Small intestine (tissue), 7 donors: Measurements from ENCODE around the gene EPC1. TPM values are rescaled to one million over a fixed set of nuclear protein-coding genes. Genes with fewer than 3 reads are reported as not detected.
"Not testable (repeated sequence)": the region's sequence is repeated elsewhere in the genome, so short reads cannot be mapped to it uniquely, and the experiment has no call there.

Source experiments
- DNase-seq, 2 donors: peaks; one replicate each; pipeline versions ENCODE4 v3.0.0 to v3.0.0-alpha.2; 2013
- FAIRE-seq: peaks from 2 replicates; lab custom pipeline; 2012; peaks lifted over from hg19 to GRCh38; lab: Jason Lieb, UNC
- H3K27ac ChIP-seq, 3 donors: one replicate each; pipeline ENCODE4 v1.5.1; 2013; ENCODE audit warnings: low read length in 2 of 3, mild to moderate bottlenecking in 2 of 3, control low read depth in 1 of 3, inconsistent platforms in 1 of 3, low read depth in 1 of 3, moderate library complexity in 1 of 3
- H3K27me3 ChIP-seq, 3 donors: one replicate each; pipeline ENCODE4 v1.6.1; 2013; ENCODE audit warnings: low read length in 3 of 3, inconsistent platforms in 1 of 3; ENCODE audit not compliant: control insufficient read depth in 3 of 3, insufficient read depth in 3 of 3
- H3K36me3 ChIP-seq, 3 donors: one replicate each; pipeline ENCODE4 v1.6.1; 2013; ENCODE audit warnings: low read length in 3 of 3, inconsistent platforms in 1 of 3, low read depth in 1 of 3, mild to moderate bottlenecking in 1 of 3, moderate library complexity in 1 of 3; ENCODE audit not compliant: control insufficient read depth in 3 of 3, insufficient read depth in 2 of 3
- H3K4me1 ChIP-seq, 3 donors: one replicate each; pipeline ENCODE4 v1.6.1; 2013; ENCODE audit warnings: low read length in 2 of 3, inconsistent platforms in 1 of 3, low read depth in 1 of 3, mild to moderate bottlenecking in 1 of 3, moderate library complexity in 1 of 3; ENCODE audit not compliant: control insufficient read depth in 3 of 3, insufficient read depth in 2 of 3
- H3K4me3 ChIP-seq, 3 donors: one replicate each; pipeline ENCODE4 v1.5.1; 2013; ENCODE audit warnings: low read length in 3 of 3, control low read depth in 1 of 3, inconsistent platforms in 1 of 3, low read depth in 1 of 3, mild to moderate bottlenecking in 1 of 3, moderate library complexity in 1 of 3
- H3K9me3 ChIP-seq, 2 donors: one replicate each; pipeline ENCODE4 v1.6.1; 2013; ENCODE audit warnings: low read depth in 1 of 2, low read length in 1 of 2; ENCODE audit not compliant: control insufficient read depth in 2 of 2, insufficient read depth in 1 of 2
- WGBS, 3 donors: extraction: QIAGEN DNeasy Blood & Tissue Kit; methylation state at CpG; one replicate each; pipeline ENCODE4 v1.1.7; 2013; 5-methylcytosine and 5-hydroxymethylcytosine counted together
- polyA plus RNA-seq, 4 donors: library from polyadenylated mRNA; stranded (reverse) in 3 of 4; unstranded in 1 of 4; fragments of 200-250 nt in 3 of 4; fragments of 120-200 nt in 1 of 4; gene quantifications; one replicate each; pipeline versions ENCODE4 v1.2.1 to v1.2.3, GENCODE V29; 2013
- donor health status: healthy with polysubstance abuse.
- donor health status: control.
- donor health status: control.
- donor health status: Bipolar disorder and iron deficiency.
- donor health status: healthy.

Gene EPC1
- polyA plus RNA-seq, 4 donors, result 12.8 to 42.6 (median 13.3) TPM

DNA sequence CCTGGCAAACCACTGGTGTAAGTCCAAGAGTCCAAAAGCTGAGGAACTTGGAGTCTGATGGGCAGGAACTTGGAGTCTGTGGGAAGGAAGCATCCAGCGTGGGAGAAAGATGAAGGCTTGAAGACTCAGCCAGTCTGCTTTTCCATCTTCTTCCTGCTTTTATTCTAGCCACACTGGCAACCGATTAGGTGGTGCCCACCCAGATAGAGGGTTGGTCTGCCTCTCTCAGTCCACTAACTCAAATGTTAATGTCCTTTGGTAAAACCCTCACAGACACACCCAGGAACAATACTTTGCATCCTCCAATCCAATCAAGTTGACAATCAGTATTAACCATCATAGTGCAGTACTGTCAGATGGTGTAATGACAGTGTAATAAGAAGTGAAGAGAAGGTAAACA is 119.2 kb downstream of the EPC1 start:
- Histone ChIP-seq H3K4me3 (no peak overlapping the region), H3K27ac (no peak overlapping the region), H3K4me1 (no peaks in the 10 kb centered on the region), H3K9me3 (peaks cover 0 to 4% of the 10 kb centered on the region in 2 donors), H3K27me3 (no peaks in the 10 kb centered on the region), H3K36me3 (no peaks in the 10 kb centered on the region)
- DNase-seq (no peak), FAIRE-seq (no peak)
- WGBS, 3 donors, result 44 to 61% (median 45%) methylated on average over 2 of the region's 2 CpGs

DNA sequence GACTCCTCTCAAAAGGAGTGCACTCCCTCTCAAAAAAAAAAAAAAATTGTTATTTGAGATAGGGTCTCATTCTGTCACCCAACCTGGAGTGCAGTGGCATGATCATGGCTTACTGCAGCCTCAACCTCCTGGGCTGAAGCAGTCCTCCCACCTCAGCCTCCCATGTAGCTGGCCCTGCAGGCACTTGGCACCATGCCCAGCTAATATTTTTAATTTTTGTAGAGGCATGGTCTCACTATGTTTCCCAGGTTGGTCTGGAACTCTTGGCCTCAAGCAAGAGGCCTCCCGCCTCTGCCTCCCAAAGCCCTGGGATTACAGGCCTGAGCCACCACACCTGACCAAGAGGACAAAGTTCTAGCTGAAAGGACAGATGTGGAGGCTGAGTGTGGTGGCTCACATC is 120.3 kb downstream of the EPC1 start:
- 96 to 100% (median 100%) methylated on average over 1 of the region's 1 CpG for WGBS, 3 donors

GRCh38 chr10:32225976-32226375 is 121.0 kb downstream of the EPC1 start:
- no peaks in the 10 kb centered on the region for H3K4me1 ChIP-seq
- no peaks in the 10 kb centered on the region for H3K36me3 ChIP-seq
- H3K9me3 ChIP-seq, result peaks cover 0 to 4% of the 10 kb centered on the region in 2 donors
- FAIRE-seq (no peak), DNase-seq (no peak)
- 82 to 86% (median 85%) methylated on average over 8 of the region's 8 CpGs for WGBS, 3 donors
- no peak overlapping the region for H3K27ac ChIP-seq
- H3K4me3 ChIP-seq, result no peak overlapping the region
- no peaks in the 10 kb centered on the region for H3K27me3 ChIP-seq

More for the DNA sequence above, 120.3 kb downstream of the EPC1 start:
- no peak overlapping the region for H3K27ac ChIP-seq
- peaks cover 0 to 4% of the 10 kb centered on the region in 2 donors for H3K9me3 ChIP-seq
- no peak for FAIRE-seq
- no peak overlapping the region for H3K4me3 ChIP-seq
- no peak for DNase-seq
- H3K36me3 ChIP-seq, result no peaks in the 10 kb centered on the region
- H3K27me3 ChIP-seq, result no peaks in the 10 kb centered on the region
- no peaks in the 10 kb centered on the region for H3K4me1 ChIP-seq

DNA sequence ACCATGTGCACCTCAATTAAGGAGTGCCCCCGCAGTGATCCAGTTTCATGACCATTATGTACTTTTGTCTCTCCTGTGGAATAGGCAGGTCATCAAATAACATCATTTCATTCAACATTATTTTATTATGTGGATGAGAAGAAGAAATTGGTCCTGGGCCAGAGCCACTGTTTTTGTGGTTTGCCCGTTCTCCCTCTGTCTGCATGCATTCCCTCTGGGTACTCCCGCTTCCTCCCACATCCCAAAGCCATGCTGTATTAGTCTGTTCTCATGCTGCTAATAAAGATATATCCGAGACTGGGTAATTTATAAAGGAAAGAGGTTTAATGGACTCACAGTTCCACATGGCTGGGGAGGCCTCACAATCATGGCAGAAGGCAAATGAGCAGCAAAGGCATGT is 124.6 kb downstream of the EPC1 start:
- not testable (repeated sequence) for H3K4me3 ChIP-seq, H3K4me1 ChIP-seq, FAIRE-seq, H3K36me3 ChIP-seq, H3K27me3 ChIP-seq, DNase-seq, H3K27ac ChIP-seq
- WGBS, 3 donors, result 90 to 95% (median 91%) methylated on average over 4 of the region's 4 CpGs
- peaks cover 0 to 18% of the 10 kb centered on the region in 2 donors for H3K9me3 ChIP-seq

GRCh38 chr10:32219156-32219555 is 127.8 kb downstream of the EPC1 start:
- 83 to 86% (median 86%) methylated on average over 6 of the region's 6 CpGs for WGBS, 3 donors
- DNase-seq, H3K36me3 ChIP-seq, H3K4me1 ChIP-seq, H3K27ac ChIP-seq, H3K4me3 ChIP-seq, H3K27me3 ChIP-seq, FAIRE-seq: not testable (repeated sequence)
- H3K9me3 ChIP-seq, result peaks cover 0 to 22% of the 10 kb centered on the region in 2 donors

DNA sequence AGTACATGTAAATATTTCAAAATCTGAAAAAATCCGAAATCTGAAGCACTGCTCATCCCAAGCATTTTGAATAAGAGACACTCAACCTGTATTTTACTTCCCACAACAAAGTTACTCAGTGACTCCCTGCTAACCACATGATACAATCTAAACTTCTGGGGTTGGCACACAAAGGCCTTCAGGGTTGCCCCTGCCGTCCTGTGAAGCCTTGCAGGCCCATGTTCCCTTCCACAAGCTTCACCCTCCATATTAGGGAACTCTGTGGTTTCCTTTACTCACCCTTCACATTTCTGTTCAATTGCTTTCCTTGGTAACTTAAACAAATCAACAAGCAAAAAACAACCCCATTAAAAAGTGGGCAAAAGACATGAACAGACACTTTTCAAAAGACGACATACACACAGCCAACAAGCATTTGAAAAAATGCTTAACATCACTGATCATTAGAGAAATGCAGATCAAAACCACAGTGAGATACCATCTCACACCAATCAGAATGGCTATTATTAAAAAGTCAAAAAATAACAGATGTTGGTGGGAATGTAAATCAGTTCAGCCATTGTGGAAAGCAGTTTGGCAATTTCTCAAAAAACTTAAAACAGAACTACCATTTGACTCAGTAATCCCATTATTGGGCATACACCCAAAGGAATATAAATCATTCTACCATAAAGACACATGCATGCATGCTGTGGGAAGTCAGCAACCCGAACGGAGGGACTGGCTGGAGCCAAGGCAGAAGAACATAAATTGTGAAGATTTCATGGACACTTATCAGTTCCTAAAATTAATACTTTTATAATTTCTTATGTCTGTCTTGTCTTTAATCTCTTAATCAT is 128.5 kb downstream of the EPC1 start:
- FAIRE-seq, H3K27ac ChIP-seq: not testable (repeated sequence)
- 73 to 75% (median 74%) methylated on average over 5 of the region's 5 CpGs for WGBS, 3 donors

More for the DNA sequence above, 128.5 kb downstream of the EPC1 start:
- not testable (repeated sequence) for H3K36me3 ChIP-seq, H3K4me3 ChIP-seq, H3K27me3 ChIP-seq, H3K4me1 ChIP-seq, DNase-seq
- peaks cover 0 to 22% of the 10 kb centered on the region in 2 donors for H3K9me3 ChIP-seq

Other genes starting within 250 kb of the EPC1 start
- 1 to 10 TPM in 2 of 4 donors, under 1 TPM in 2; 0.54 to 2.0 (median 1.2) TPM for gene CCDC7, start 99.0 kb upstream of the EPC1 start, polyA plus RNA-seq